ENCODE data around the gene DUSP15. TPM values are rescaled to one million over a fixed set of nuclear protein-coding genes. Genes with fewer than 3 reads are reported as not detected.
A peak's percentile ranks its signal among the peaks of the same experiment; 100 is the strongest.

Gene DUSP15
- total RNA-seq, 1 donor from 2014 or later = 4.0 TPM

DNA sequence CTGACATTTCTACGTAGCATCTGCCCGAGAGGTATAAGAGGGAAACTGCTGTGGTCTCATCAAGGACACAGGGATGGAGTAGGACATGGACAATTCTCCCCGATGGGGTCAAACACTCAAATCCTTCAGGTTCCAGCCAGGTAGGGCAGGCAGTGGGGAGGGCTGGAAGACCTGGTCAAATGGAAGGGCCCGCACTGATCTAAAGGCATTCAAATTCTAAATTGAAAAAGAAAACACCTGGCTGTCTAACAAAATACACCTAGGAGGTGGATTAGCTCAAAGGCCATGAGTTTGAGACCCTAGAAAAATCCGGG is 8.2 kb downstream of the DUSP15 start:
- ATAC-seq (no peak), DNase-seq (no peak)
- intact Hi-C loops (cut with micrococcal nuclease) = no loop called here

DNA sequence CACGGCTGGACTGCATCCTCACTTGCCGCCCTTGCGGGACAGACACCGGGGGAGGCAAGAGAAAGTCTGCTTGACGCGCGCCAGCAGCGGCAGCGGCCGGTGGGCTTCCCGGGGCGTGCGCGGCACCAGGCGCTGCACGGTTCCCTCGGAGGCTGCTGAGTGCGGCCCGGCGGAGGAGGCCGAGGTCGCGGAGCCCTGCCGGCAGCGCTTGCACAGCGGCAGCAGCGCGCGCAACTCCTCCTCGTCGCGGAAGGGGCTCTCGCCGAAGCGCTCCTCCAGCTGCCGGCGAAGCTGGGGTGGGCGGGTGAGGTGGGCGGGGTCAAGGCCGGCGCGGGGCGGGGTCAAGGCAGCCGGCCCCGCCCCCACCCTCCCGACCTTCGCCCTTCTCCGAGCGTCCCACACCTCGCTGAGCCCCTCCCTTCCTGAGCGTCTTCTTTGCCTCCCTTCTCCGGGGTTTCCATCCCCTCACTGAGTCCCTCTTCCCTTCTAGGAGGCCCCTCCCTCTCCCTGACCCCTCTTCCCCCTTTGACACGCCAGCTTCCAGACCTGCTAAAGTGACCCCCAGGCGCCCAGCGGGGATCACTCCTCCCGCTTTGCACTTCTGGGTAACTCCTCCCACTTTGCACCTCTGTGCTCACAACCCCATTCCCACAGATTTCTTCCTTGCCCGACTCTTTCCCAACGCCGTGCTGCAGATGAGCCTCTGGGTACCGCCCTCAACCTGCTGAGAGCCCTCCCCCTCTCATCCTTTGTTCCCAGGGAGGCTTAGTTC is 8.8 kb downstream of the DUSP15 start:
- intact Hi-C loops (cut with micrococcal nuclease) = no loop called here
- DNase-seq (peak; percentile 78), ATAC-seq (peak; percentile 85)

DNA sequence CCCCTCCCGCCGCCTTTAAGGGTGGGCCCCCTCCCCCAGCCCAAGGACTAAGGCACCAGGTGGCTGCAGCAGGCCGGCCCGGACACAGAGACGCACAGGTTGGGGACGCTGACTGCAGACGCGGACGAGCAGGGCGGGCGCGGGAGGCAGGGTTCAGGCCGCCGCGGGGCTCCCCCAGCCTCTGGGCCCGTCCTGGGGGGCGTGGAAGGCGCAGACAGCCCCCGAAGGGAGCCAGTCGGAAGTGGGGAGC is 9.3 kb downstream of the DUSP15 start:
- no peak for DNase-seq
- intact Hi-C loops (cut with micrococcal nuclease) = no loop called here
- ATAC-seq = peak; percentile 42

DNA sequence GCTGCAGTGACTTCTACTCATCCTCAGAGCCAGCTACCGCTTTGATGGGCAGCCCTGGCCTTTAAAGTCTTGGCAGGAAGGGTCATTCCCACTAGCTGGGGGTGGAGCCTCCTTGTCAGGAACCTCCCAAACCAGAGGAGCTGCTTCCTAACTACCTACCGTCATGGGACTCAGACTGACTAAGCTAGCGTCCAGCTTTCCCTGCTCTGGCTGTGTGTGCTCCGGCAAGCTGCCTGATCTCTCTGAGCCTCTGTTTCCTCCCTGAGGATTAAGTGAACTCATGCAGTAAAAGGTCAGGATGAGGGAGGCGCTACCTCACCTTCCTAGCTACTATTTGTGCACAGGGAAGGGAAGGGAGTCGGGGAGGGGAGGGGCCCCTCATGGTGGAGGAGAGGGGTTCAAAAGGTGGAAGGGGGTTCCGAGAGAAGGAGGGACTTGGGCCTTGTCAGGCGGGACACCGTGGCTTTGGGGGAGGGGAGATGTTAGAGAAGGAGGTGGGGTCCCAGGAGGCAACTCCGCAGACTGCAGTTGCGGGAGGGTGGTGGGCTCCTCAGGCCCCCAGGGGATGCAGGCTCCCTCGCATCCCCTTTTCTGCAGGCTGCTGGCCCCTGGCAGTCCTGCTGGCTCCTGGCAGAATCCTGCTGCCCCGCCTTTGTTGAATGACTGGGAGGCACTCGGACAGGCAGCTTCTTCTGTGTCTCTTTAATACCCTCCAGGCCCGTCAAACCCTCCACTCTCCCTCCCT is 9.8 kb downstream of the DUSP15 start:
- intact Hi-C loops (cut with micrococcal nuclease) = no loop called here
- DNase-seq (peak; percentile 29), ATAC-seq (peak; percentile 67)

DNA sequence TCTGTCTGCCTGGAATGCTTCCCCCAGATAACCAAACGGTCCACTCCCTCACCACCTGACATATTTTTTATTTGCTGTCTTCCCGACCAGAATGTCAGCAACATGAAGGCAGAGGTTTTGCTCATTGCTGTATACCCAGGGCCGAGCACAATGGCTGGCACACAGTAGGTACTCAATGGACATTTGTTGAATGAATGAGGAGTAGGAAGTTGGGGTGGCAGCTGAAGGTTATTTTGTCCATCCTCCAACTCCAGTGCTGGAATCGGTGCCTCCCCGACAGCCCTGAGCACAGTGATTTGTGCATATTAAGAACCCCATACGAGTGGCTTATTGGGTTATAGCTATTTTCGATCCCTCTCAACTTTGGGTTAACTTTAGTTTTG is 10.3 kb downstream of the DUSP15 start:
- intact Hi-C loops (cut with micrococcal nuclease) = loop anchor here (10.0 kb wide), 1 partner anchor 175 kb away; no protein-coding TSS in a partner anchor
- no peak for DNase-seq
- no peak for ATAC-seq

DNA sequence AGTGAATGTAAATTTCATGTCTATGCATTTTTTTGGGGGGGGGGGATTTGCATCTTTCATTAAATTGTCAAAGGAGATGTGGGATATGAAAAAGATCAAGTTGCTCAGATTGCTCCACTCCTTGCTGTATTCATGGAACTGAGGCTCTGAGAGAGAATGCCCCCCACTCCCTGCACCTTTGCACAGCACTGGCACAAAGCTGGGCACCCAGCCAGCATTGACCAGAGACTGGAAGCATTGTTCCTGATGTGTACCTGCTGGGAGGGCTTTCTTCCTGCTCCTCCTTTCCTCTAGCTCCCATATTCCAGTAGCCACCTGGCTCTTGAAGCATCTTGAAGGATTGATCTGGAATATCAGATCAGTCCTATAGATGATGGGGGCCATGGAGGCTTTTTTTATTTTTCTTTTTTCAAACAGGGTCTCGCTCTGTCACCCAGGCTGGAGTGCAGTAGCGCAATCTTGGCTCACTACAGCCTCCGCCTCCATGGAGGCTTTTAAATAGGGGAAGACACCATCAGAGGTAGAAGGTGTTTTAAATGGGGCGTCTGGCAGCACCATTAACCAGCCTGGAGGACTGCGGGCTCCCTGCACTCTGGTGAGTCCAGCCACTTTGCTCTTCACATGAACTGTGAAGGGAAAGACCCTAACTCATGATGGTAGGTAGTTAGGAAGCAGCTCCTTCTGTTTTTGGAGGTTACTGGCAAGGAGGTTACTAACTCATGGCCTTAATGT is 10.9 kb downstream of the DUSP15 start:
- peak; percentile 17 for DNase-seq

DNA sequence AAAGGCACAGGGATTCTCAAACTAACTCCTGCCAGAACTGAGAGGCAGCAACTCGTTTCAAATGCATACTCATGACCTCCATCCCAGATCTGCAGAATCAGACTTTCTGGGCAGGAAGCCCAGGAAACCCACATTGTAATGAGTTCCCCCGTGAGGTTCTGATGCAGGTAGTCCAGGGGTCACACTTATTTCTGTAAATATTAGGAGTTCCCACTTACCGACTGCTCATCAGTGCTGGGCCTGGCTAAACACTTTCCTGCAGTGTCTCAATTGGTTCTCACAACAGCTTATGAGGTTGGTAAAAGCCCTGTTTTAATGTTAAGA is 11.6 kb downstream of the DUSP15 start:
- DNase-seq (no peak), ATAC-seq (no peak)
- intact Hi-C loops (cut with micrococcal nuclease) = loop anchor here (10.0 kb wide), 1 partner anchor 176 kb away; no protein-coding TSS in a partner anchor

More for the DNA sequence above, 10.9 kb downstream of the DUSP15 start:
- intact Hi-C loops (cut with micrococcal nuclease) = loop anchor here (10.0 kb wide), 1 partner anchor 175 kb away; no protein-coding TSS in a partner anchor
- ATAC-seq = no peak

DNA sequence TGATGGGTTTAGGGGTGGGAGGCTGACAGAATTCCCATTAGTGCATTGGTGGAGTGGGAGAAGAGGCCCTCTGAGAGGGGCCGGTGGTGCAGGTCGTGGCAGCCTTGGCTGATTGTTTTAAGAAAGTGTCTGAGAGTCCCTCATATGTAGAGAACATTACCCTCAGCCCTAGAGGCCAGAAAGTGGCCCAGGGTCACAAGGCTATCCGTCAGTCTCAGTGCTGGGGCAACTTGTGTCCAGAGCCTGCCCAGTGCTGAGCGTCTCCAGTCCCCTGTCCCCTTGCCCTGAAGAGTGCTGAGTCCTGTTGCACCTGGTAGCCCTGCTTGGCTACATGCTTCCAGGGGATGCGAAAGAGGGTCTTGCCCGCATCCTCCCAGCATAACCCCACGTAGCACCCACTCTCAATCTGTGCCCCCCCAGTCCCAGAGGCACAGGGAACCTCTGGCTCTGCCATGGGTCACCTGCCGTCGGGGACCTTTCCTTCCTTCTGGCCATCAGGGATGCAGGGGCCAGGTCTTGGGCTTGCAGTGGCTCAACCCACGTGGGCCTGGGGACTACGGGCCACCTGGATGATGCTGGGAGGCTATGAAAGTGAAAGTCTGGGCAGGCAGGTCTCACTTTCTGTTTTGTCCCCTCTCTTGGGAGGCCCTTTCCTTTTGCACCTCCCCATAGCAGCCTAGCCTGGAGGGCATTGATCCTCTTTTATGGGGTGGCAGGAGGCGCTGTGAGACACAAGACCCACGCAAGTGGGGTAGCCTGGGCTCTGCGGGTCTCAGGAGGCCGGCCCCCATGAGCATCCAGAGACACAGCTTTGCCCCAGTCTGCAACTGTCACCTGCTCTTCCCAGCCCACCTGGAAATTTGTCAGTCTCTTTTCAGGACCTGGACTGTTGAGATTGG is 12.2 kb downstream of the DUSP15 start:
- DNase-seq = peak; percentile 19
- intact Hi-C loops (cut with micrococcal nuclease) = loop anchor here (10.0 kb wide), 1 partner anchor 177 kb away; no protein-coding TSS in a partner anchor
- ATAC-seq = no peak

DNA sequence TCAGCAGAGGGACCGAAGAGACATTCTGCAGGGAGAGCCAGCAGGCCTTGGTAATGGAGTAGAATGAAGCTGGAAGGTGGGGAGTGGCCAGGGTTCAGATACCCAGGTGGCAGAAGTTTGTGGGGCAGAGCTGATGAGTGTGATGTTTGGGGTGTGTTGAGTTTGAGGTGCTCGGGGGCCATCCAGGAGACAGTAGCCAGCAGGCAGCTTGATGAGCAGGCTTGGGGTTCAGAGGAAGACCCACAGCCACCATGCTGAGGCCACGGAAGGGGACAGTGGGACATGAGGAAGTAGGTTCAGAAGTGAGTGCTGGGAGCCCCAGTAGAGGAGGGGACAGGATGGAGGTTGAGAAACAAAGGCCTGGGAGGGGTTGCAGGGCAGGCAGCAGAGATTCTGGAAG is 13.8 kb downstream of the DUSP15 start:
- intact Hi-C loops (cut with micrococcal nuclease) = loop anchor here (10.0 kb wide), 1 partner anchor 178 kb away; no protein-coding TSS in a partner anchor
- no peak for DNase-seq
- no peak for ATAC-seq

DNA sequence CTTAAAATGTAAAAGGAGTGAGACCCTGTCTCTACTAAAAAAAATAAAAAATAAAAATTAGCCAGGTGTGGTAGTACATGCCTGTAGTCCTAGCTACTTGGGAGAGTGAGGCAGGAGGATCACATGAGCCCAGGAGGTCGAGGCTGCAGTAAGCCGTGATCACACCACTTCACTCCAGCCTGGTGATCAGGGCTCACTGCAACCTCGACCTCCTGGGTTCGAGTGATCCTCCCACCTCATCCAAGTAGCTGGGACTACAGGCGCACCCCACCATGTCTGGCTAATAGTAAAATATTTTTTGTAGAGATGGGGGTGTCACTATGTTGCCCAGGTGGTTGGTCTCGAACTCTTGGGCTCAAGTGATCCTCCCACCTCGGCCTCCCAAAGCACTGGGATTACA is 16.8 kb downstream of the DUSP15 start:
- DNase-seq = no peak
- intact Hi-C loops (cut with micrococcal nuclease) = loop anchor here (5.0 to 10.0 kb wide), 2 partner anchors 99 to 181 kb away; partner anchors contain the start of gene PDRG1
- ATAC-seq = no peak

DNA sequence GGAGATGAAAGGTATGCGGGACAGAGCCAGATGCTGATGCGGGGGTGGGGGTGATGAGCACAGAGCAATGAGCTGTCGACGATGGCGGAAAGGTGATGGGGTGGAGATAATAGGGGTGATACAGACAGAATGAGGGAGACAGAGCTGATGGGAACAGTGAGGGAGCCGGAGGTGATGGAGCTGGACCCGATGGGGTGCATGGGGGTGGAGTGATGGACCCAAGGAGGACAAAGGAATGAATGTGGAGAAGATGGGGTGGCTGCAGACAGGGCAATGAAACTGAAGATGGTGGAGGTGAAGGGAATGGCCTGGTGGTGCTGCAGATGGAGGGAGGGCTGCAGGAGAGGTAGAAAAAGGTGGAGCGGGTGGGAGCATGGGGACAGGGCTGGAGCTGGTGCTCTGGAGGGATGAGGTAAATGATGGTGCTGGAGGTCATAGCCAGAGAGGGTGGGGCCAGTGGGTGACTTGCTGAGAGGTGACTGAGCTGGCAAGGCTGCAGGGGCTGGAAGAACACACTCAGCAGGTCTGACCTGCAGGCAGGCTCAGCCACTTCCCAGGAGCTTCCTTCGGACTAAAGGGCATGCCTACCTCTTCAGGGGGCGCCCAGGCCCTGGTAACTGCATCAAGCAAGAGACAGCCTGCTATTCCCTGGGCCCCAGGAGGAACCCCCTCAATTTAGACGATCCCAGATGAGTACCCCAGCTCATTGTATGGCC is 18.9 kb downstream of the DUSP15 start:
- intact Hi-C loops (cut with micrococcal nuclease) = loop anchor here (5.0 to 10.0 kb wide), 2 partner anchors 101 to 183 kb away; partner anchors contain the start of gene PDRG1
- no peak for DNase-seq

DNA sequence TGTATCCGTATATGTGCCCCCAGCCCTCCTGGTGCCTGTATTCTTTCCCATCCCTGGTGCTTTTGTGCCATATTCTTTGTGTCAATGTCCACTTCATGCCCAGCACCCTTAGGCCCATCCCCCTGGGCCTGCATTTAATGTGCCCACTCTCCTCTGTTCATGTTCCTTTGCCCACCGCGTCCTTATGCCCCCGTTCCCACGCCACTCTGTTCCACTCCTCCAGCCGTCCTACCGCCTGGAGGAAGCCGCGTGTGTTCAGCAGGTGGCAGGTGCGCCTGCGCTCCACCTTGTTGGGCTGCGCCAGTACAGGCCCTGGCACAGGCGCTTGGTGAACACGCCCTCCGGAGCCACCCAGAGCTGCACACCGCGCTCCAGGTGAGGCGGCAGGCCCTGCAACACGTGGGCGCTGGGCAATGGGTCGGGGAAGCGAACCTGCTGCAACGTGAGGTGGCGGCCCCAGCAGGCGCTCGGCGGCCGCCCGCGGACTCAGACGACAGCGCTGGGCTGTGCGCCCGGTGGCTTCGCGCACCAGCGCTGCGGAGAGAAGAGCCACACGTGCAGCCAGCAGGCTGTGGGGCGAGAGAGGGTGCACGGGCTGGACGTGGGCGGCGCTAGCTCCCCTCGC is 20.9 kb downstream of the DUSP15 start:
- no peak for ATAC-seq
- intact Hi-C loops (cut with micrococcal nuclease) = no loop called here
- no peak for DNase-seq

More for the DNA sequence above, 18.9 kb downstream of the DUSP15 start:
- no peak for ATAC-seq

DNA sequence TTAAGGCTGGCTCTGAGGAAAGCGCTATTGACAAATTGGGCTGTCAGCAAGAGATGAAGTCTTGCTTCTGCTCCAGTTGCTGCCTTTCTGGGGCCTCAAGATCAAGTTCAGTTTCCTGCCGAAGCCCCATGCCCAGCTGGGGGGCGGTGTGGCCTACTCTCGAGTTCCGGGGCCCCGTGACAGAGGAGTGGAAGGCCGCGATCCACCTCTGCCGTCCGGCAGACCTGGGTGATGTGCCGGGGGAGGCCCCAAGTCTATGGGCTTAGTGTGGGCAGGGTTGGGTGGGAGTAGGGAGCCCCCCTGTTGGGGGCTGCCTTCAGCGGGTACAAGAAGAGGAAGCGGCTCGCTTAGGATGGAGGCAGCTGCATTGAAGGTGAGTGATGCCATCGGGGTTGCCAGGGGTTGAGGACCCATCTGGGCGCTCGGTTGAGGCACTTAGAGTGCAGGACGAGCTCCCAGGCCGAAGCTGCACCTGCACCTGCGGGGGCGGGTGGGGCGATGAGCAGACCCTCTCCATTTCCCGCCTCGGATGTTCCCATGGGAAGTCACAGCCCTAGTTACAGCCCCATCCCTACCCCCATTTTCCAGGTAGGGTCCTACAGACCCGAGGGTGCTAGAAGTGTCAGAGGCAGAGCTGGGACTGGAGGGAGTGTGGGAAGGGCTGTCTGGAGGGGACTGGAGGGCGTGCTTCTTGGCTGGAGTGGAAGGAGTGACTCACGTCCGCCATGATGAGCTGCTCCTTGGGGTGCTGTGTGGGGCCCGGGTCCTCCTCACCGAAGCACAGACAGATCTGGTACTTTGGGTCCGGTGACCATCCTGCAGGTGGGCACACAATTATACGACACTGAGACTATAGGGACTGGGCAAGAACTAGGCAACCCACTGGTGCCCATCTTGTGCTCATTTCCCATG is 22.0 kb downstream of the DUSP15 start:
- ATAC-seq (no peak), DNase-seq (no peak)
- intact Hi-C loops (cut with micrococcal nuclease) = no loop called here

DNA sequence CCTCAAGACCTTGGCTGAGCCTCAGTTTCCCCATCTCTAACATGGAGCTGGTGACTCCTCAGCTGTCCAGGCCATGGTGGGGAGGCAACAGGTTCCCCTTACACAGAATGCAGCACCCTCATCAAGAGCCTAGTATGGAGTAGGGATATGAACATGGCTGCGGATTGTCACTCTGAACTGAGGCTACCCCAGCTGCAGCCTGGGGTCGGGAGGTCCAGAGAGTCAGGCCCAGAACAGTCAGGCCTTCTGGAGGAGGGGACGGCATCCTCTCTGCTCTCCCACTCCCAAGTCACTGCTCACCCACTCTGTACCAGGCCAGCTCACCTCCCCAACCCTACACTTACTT is 23.6 kb downstream of the DUSP15 start:
- intact Hi-C loops (cut with micrococcal nuclease) = no loop called here
- ATAC-seq (no peak), DNase-seq (no peak)

DNA sequence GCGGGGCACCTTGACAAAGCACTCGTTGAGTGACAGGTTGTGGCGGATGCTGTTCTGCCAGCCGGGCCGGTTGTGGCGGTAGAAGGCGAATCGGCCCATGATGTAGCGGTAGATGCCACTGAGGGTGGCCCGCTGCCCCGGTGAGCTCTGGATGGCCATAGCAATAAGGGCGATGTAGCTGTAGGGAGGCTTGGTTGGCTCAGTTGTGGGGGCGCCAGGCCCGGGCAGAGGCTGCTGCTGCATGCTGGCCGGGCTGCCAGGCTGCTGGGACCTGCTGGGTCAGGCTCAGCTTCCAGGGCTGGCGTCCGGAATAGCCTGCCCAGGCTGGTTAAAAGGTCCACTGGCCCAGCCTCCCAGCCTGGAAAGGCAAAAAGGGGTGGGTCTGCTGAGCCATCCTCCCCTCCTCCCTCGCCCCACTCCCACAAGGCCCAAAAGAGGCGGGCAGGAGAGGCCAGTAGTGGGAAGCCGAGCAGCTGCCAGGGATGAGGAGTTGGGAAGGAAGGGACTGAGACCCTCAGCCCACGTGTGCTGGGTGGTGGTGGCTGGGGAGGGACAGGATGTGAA is 24.9 kb downstream of the DUSP15 start, which contains the start of gene FOXS1:
FOXS1 (minus strand) TSS at position 305 of the 564 bp plus-strand sequence; CDS start at position 243, 62 bp downstream.
- DNase-seq (peak; percentile 70), ATAC-seq (peak; percentile 78)
- intact Hi-C loops (cut with micrococcal nuclease) = no loop called here

DNA sequence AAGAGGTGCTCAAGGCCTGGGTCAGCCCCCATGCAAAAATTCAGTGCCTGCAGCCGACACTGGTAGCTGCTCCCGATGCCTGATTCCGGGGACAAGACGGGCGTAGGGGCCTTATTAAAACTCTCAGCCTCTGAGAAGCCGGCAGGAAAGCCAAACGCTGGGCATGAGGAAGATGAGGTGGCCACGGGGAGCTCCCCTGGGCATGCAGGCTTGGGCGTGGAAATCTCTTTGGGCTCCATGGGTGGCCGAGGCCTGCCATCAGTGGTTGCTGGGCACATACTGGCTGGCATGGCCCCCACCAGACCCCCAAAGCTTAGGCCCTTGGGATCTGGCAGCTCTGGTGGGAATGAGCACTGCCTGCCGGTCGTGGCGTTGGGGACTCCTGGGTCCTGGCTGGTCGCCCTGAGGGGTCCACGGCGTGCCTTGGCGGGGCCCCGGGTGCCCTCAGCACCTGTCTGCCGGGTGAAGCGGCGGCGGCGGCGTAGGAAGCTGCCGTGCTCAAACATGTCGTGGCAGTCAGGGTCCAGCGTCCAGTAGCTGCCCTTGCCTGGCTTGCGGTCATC is 25.5 kb downstream of the DUSP15 start:
- ATAC-seq = no peak
- intact Hi-C loops (cut with micrococcal nuclease) = no loop called here
- DNase-seq = no peak

Data from left ventricle myocardium superior (tissue), 1 donor.